Calu3 (cell line): Measurements from ENCODE around the gene SENP2. TPM values are rescaled to one million over a fixed set of nuclear protein-coding genes. Genes with fewer than 3 reads are reported as not detected.

Experiments used
- BruUV-seq: library from RNA; stranded (reverse); fragments of 400-500 nt; replicated peaks from 2 replicates; lab custom pipeline; 2021; lab: Mats Ljungman, UMichigan
- CTCF ChIA-PET: fragments of 300-600 bp; sonication (Branson Sonifier 250); formaldehyde crosslinking; loops from one replicate; lab custom pipeline; 2022; ENCODE audit warnings: antibody characterized with exemption; lab: Charles Lee
- DNase-seq: peaks from one replicate; pipeline ENCODE4 v3.0.0; 2022
- H3K27ac Mint-ChIP-seq: one replicate; pipeline ENCODE4 v1.8.0; 2022; ENCODE audit warnings: mixed read lengths; ENCODE audit not compliant: unreplicated experiment
- H3K27me3 Mint-ChIP-seq: one replicate; pipeline ENCODE4 v1.8.0; 2022; ENCODE audit warnings: mixed read lengths; ENCODE audit not compliant: unreplicated experiment
- H3K36me3 Mint-ChIP-seq: one replicate; pipeline ENCODE4 v1.8.0; 2022; ENCODE audit warnings: mild to moderate bottlenecking, moderate library complexity, mixed read lengths; ENCODE audit not compliant: insufficient read depth, unreplicated experiment
- H3K4me1 Mint-ChIP-seq: one replicate; pipeline ENCODE4 v1.8.0; 2022; ENCODE audit warnings: mild to moderate bottlenecking, low read depth, mixed read lengths; ENCODE audit not compliant: unreplicated experiment
- H3K4me3 Mint-ChIP-seq: one replicate; pipeline ENCODE4 v1.8.0; 2022; ENCODE audit warnings: mild to moderate bottlenecking, low read depth, moderate library complexity, mixed read lengths; ENCODE audit not compliant: unreplicated experiment
- H3K9me3 Mint-ChIP-seq: one replicate; pipeline ENCODE4 v1.8.0; 2022; ENCODE audit warnings: low read depth, mixed read lengths; ENCODE audit not compliant: unreplicated experiment
- CTCF ChIP-seq: fragments of 200-600 bp; IDR thresholded peaks from one replicate; pipeline ENCODE4 v1.8.0; 2022; ENCODE audit warnings: antibody characterized with exemption; ENCODE audit not compliant: unreplicated experiment
- intact Hi-C: fragments of 100-400 bp; cut with micrococcal nuclease; formaldehyde crosslinking; loops from one replicate; pipeline ENCODE4 v1.10.0; 2022; ENCODE audit not compliant: unreplicated experiment
- total RNA-seq: library from RNA; stranded (reverse); gene quantifications from 2 replicates; pipeline ENCODE4 v1.2.3, GENCODE V29; 2022

Gene SENP2
- total RNA-seq, 1 experiment from 2014 or later: 87.1 TPM

GRCh38 chr3:185549122-185549521 lies 37.0 kb upstream of the SENP2 start:
- H3K27ac Mint-ChIP-seq: peak overlapping the region; percentile 88

GRCh38 chr3:185549651-185550111 lies 36.4 kb upstream of the SENP2 start:
- intact Hi-C loops: loop anchor here (1.0 kb wide), 1 partner anchor 9 kb away; no protein-coding TSS in a partner anchor
- peak; percentile 68 for DNase-seq
- no TSS peak for BruUV-seq
- CTCF ChIA-PET: no interaction called here
- Mint-ChIP-seq H3K9me3 (no peaks in the 10 kb centered on the region), H3K27me3 (no peaks in the 10 kb centered on the region), H3K27ac (peak overlapping the region; percentile 88), H3K4me1 (peaks cover 42% of the 10 kb centered on the region), H3K4me3 (peak overlapping the region; percentile 76), H3K36me3 (peaks cover 84% of the 10 kb centered on the region)
- TF ChIP-seq CTCF: no peak

More at GRCh38 chr3:185549122-185549521, 37.0 kb upstream of the SENP2 start:
- BruUV-seq: TSS peak; percentile 0
- peak; percentile 87 for DNase-seq
- no peaks in the 10 kb centered on the region for H3K27me3 Mint-ChIP-seq
- peak overlapping the region; percentile 76 for H3K4me3 Mint-ChIP-seq
- intact Hi-C loops: loop anchor here (1.0 kb wide), 1 partner anchor 9 kb away; no protein-coding TSS in a partner anchor
- H3K9me3 Mint-ChIP-seq: no peaks in the 10 kb centered on the region
- H3K36me3 Mint-ChIP-seq: peaks cover 89% of the 10 kb centered on the region
- no peak for TF ChIP-seq CTCF
- H3K4me1 Mint-ChIP-seq: peaks cover 42% of the 10 kb centered on the region
- CTCF ChIA-PET: interaction anchor here (0.7 kb wide), 1 partner anchor 13 kb away, joined by 3 read pairs; no protein-coding TSS in a partner anchor

GRCh38 chr3:185552358-185552877 lies 33.7 kb upstream of the SENP2 start, which contains the start of gene LIPH:
Gene LIPH, minus strand, starts transcription at chr3:185552588. Its CDS starts 117 bp downstream, at chr3:185552471.
- Mint-ChIP-seq H3K27me3 (no peaks in the 10 kb centered on the region), H3K9me3 (no peaks in the 10 kb centered on the region), H3K27ac (peak within 1 kb of the TSS; percentile 100), H3K36me3 (peaks cover 74% of the 10 kb centered on the region), H3K4me3 (peak within 1 kb of the TSS; percentile 76), H3K4me1 (peaks cover 44% of the 10 kb centered on the region)
- CTCF ChIA-PET: interaction anchor here (0.6 to 1.7 kb wide), 6 partner anchors 17 to 1625 kb away, joined by 3 to 12 read pairs (median 4); partner anchors contain the start of gene SENP2
- TF ChIP-seq CTCF: no peak
- DNase-seq: peak; percentile 86
- intact Hi-C loops: no loop called here
- BruUV-seq: TSS peak; percentile 18

- H3K4me1 Mint-ChIP-seq: peaks cover 50% of the 10 kb centered on the region
- no TSS peak for BruUV-seq
- H3K27ac Mint-ChIP-seq: peak overlapping the region; percentile 100
- DNase-seq: no peak
- CTCF ChIA-PET: no interaction called here
- H3K9me3 Mint-ChIP-seq: no peaks in the 10 kb centered on the region
- peak overlapping the region; percentile 76 for H3K4me3 Mint-ChIP-seq
- no peak for TF ChIP-seq CTCF
- H3K27me3 Mint-ChIP-seq: no peaks in the 10 kb centered on the region
- intact Hi-C loops: loop anchor here (5.0 kb wide), 2 partner anchors 58 to 218 kb away; partner anchors contain the start of gene TMEM41A
- H3K36me3 Mint-ChIP-seq: peaks cover 67% of the 10 kb centered on the region
Observed at GRCh38 chr3:185555101-185555501, 31.0 kb upstream of the SENP2 start.
